Ishikawa (cell line): ENCODE measurements around the gene PRXL2B.

ENCODE experiments used
- CEBPB ChIP-seq: IDR thresholded peaks from 2 replicates; pipeline ENCODE4 v1.6.1; 2012
- CREB1 ChIP-seq: IDR thresholded peaks from 2 replicates; pipeline ENCODE4 v1.6.1; 2012; ENCODE audit warnings: low read depth
- EGR1 ChIP-seq: IDR thresholded peaks from 2 replicates; pipeline ENCODE4 v1.6.1; 2012
- EP300 ChIP-seq: IDR thresholded peaks from 2 replicates; pipeline ENCODE4 v1.6.1; 2012; ENCODE audit warnings: borderline replicate concordance
- FOXM1 ChIP-seq: IDR thresholded peaks from 2 replicates; pipeline ENCODE4 v1.6.1; 2012; ENCODE audit warnings: low read depth, borderline replicate concordance
- MAX ChIP-seq: IDR thresholded peaks from 2 replicates; pipeline ENCODE4 v1.6.1; 2012
- NFIC ChIP-seq: IDR thresholded peaks from 2 replicates; pipeline ENCODE4 v1.6.1; 2012
- RAD21 ChIP-seq: IDR thresholded peaks from 2 replicates; pipeline ENCODE4 v1.6.1; 2012; ENCODE audit warnings: low read depth
- REST ChIP-seq: IDR thresholded peaks from 2 replicates; pipeline ENCODE4 v1.6.1; 2012; ENCODE audit warnings: low read depth, mild to moderate bottlenecking
- TCF12 ChIP-seq: IDR thresholded peaks from 2 replicates; pipeline ENCODE4 v1.6.1; 2012; ENCODE audit warnings: low read depth
- TEAD4 ChIP-seq: IDR thresholded peaks from 2 replicates; pipeline ENCODE4 v1.6.1; 2012
- USF1 ChIP-seq: IDR thresholded peaks from 2 replicates; pipeline ENCODE4 v1.6.1; 2012
- YY1 ChIP-seq: IDR thresholded peaks from 2 replicates; pipeline ENCODE4 v1.6.1; 2012; ENCODE audit warnings: low read depth
- ZBTB7A ChIP-seq: IDR thresholded peaks from 2 replicates; pipeline ENCODE4 v1.6.1; 2012; ENCODE audit warnings: low read depth

PRXL2B gene

GRCh38 chr1:2609319-2610035, 22.9 kb downstream of the PRXL2B start:
- TF ChIP-seq REST (no peak), TCF12 (no peak), MAX (no peak), ZBTB7A (no peak), EP300 (no peak), FOXM1 (no peak), TEAD4 (no peak)

- TF ChIP-seq NFIC = peak; percentile 42; the same call in 1 of the 2 replicates
- TF ChIP-seq ZBTB7A = peak; percentile 43; the same call in 1 of the 2 replicates
- no peak for TF ChIP-seq CEBPB
Measured at GRCh38 chr1:2610036-2610959, 23.7 kb downstream of the PRXL2B start.

GRCh38 chr1:2611031-2611501, 24.5 kb downstream of the PRXL2B start:
- TF ChIP-seq NFIC (no peak), TCF12 (no peak), YY1 (no peak), MAX (0 out of 2 replicates have a peak, but pooled peaks have one; percentile 27), CEBPB (no peak), REST (no peak), RAD21 (0 out of 2 replicates have a peak, but pooled peaks have one; percentile 2)

GRCh38 chr1:2611621-2612437, 25.3 kb downstream of the PRXL2B start:
- TF ChIP-seq CEBPB = no peak
- 0 out of 2 replicates have a peak, but pooled peaks have one; percentile 23 for TF ChIP-seq TCF12

- TF ChIP-seq EP300 (no peak), FOXM1 (no peak), YY1 (no peak), REST (no peak), EGR1 (no peak), CREB1 (no peak), RAD21 (no peak), TEAD4 (no peak), TCF12 (no peak), CEBPB (no peak), ZBTB7A (no peak), MAX (no peak), USF1 (no peak)
Measured at GRCh38 chr1:2612591-2613365, 26.2 kb downstream of the PRXL2B start.
